ENCODE results near the gene GP1BB. TPM values are rescaled to one million over a fixed set of nuclear protein-coding genes. Genes with fewer than 3 reads are reported as not detected.

Gene GP1BB
- total RNA-seq, 1 donor, result 1.8 TPM

- no peak overlapping the region for H2AFZ ChIP-seq (ENCODE audit: low read length)
- TF ChIP-seq CTCF (IDR thresholded peaks at IDR 0.05; ENCODE audit: extremely low read depth, low read depth, low read length), result no peak
These were observed 50.2 kb downstream of the GP1BB start for GRCh38 chr22:19773470-19774040.

More at GRCh38 chr22:19773470-19774040, 50.2 kb downstream of the GP1BB start:
- no peak overlapping the region for H3K4me2 ChIP-seq (ENCODE audit: insufficient read depth, low read length)
- H3K27ac ChIP-seq (ENCODE audit: low read depth, low read length), result no peak overlapping the region
- H3K4me1 ChIP-seq (ENCODE audit: insufficient read depth, low read length), result no peaks in the 10 kb centered on the region
- DNase-seq (ENCODE audit: insufficient read length, low spot score, missing footprints), result peak; percentile 68
- no peaks in the 10 kb centered on the region for H3K9me3 ChIP-seq (ENCODE audit: low read depth, low read length)
- H4K20me1 ChIP-seq (ENCODE audit: insufficient read depth, low read length), result peaks cover 4% of the 10 kb centered on the region
- no peaks in the 10 kb centered on the region for H3K79me2 ChIP-seq (ENCODE audit: insufficient read depth, low read length)
- peaks cover 2% of the 10 kb centered on the region for H3K27me3 ChIP-seq (ENCODE audit: insufficient read depth, low read length)
- no peaks in the 10 kb centered on the region for H3K36me3 ChIP-seq (ENCODE audit: insufficient read depth, low read length)
- H3K4me3 ChIP-seq (ENCODE audit: insufficient read depth, low read length), result no peak overlapping the region

Other genes starting within 250 kb of the GP1BB start
- 53.9 and 56.8 TPM in 2 replicates for gene UFD1, start 244.3 kb upstream of the GP1BB start, total RNA-seq
- gene CDC45, start 243.6 kb upstream of the GP1BB start, total RNA-seq, result 0.72 and 1.5 TPM in 2 replicates
- gene CLDN5, start 199.1 kb upstream of the GP1BB start, total RNA-seq, result not detected in 2 replicates
- gene SEPTIN5, start 9.0 kb upstream of the GP1BB start, total RNA-seq, result 11.2 and 14.5 TPM in 2 replicates
- gene TBX1, start 37.2 kb downstream of the GP1BB start, total RNA-seq, result under 0.01 TPM in 1 of 2 replicates, not detected in the other
- 4.0 and 5.6 TPM in 2 replicates for gene GNB1L, start 131.3 kb downstream of the GP1BB start, total RNA-seq
- 10.3 and 11.9 TPM in 2 replicates for gene RTL10, start 131.3 kb downstream of the GP1BB start, total RNA-seq
- gene COMT, start 218.2 kb downstream of the GP1BB start, total RNA-seq, result 220 and 288 TPM in 2 replicates
- gene TXNRD2, start 218.3 kb downstream of the GP1BB start, total RNA-seq, result 19.5 and 21.5 TPM in 2 replicates